OCI-LY1 (cell line): Measurements from ENCODE around the gene FRMD5.

Source experiments
- H2AFZ ChIP-seq: fragments of 200-600 bp; sonication (generic), shearing (Covaris generic); 2 replicates; pipeline ENCODE4 v1.6.0; 2014; ENCODE audit warnings: antibody characterized with exemption, mild to moderate bottlenecking, low read length
- H3F3A ChIP-seq: fragments of 200-600 bp; sonication (generic), shearing (Covaris generic); 2 replicates; pipeline ENCODE4 v1.6.0; 2014; ENCODE audit warnings: mild to moderate bottlenecking, antibody characterized with exemption, low read length, moderate library complexity; ENCODE audit not compliant: insufficient read depth
- H3K27ac ChIP-seq: fragments of 200-600 bp; sonication (generic); 2 replicates; pipeline ENCODE4 v1.5.1; 2014; ENCODE audit warnings: low read length, mixed run types, mild to moderate bottlenecking, low read depth; ENCODE audit not compliant: poor library complexity, severe bottlenecking
- H3K27me3 ChIP-seq: fragments of 200-600 bp; sonication (generic); 2 replicates; pipeline ENCODE4 v1.6.0; 2014; ENCODE audit warnings: antibody characterized with exemption, mild to moderate bottlenecking, low read length, moderate library complexity; ENCODE audit not compliant: insufficient read depth
- H3K36me3 ChIP-seq: fragments of 200-600 bp; sonication (generic); 2 replicates; pipeline ENCODE4 v1.6.1; 2014; ENCODE audit warnings: mild to moderate bottlenecking, antibody characterized with exemption, low read length, moderate library complexity, mixed read lengths; ENCODE audit not compliant: insufficient read depth
- H3K4me1 ChIP-seq: fragments of 200-600 bp; sonication (generic); 2 replicates; pipeline ENCODE4 v1.5.1; 2014; ENCODE audit warnings: mild to moderate bottlenecking, low read length, moderate library complexity; ENCODE audit not compliant: insufficient read depth, severe bottlenecking
- H3K4me2 ChIP-seq: fragments of 200-600 bp; sonication (generic), shearing (Covaris generic); 2 replicates; pipeline ENCODE4 v1.6.1; 2014; ENCODE audit warnings: low read length
- H3K4me3 ChIP-seq: fragments of 200-600 bp; sonication (generic); 2 replicates; pipeline ENCODE4 v1.5.1; 2014; ENCODE audit warnings: low read length, low read depth, mild to moderate bottlenecking, mixed read lengths; ENCODE audit not compliant: poor library complexity, severe bottlenecking
- H3K79me2 ChIP-seq: fragments of 200-600 bp; shearing (Covaris generic); 2 replicates; pipeline ENCODE4 v1.6.1; 2016; ENCODE audit warnings: mixed run types, low read length, mixed read lengths; ENCODE audit not compliant: insufficient read depth
- H3K9ac ChIP-seq: fragments of 200-600 bp; sonication (generic), shearing (Covaris generic); 2 replicates; pipeline ENCODE4 v1.6.1; 2014; ENCODE audit warnings: mild to moderate bottlenecking, low read length, mixed read lengths
- H3K9me2 ChIP-seq: fragments of 200-600 bp; sonication (generic), shearing (Covaris generic); 2 replicates; pipeline ENCODE4 v1.6.1; 2014; ENCODE audit warnings: low read depth, mild to moderate bottlenecking, low read length, mixed read lengths
- H3K9me3 ChIP-seq: fragments of 200-600 bp; shearing (Covaris generic); 2 replicates; pipeline ENCODE4 v1.6.1; 2014; ENCODE audit warnings: low read length, mixed read lengths
- H4K20me1 ChIP-seq: fragments of 200-600 bp; sonication (generic), shearing (Covaris generic); 2 replicates; pipeline ENCODE4 v1.6.0; 2016; ENCODE audit warnings: mild to moderate bottlenecking, low read length; ENCODE audit not compliant: insufficient read depth
- CTCF ChIP-seq: fragments of 200-600 bp; sonication (generic), shearing (Covaris generic); IDR thresholded peaks from 2 replicates; pipeline ENCODE4 v1.5.1; 2017; ENCODE audit warnings: mild to moderate bottlenecking, antibody characterized with exemption, low read length, moderate library complexity, mixed read lengths
- EZH2 ChIP-seq: fragments of 200-600 bp; sonication (generic), shearing (Covaris generic); IDR thresholded peaks from 2 replicates; pipeline ENCODE4 v1.8.0; 2017; ENCODE audit warnings: borderline replicate concordance, mixed run types, mild to moderate bottlenecking, antibody characterized with exemption, low read length, moderate library complexity, mixed read lengths

FRMD5 gene

GRCh38 chr15:44075535-44075934 lies 119.5 kb downstream of the FRMD5 start:
- Histone ChIP-seq H3K9me2 (no peaks in the 10 kb centered on the region), H3K4me2 (no peak overlapping the region), H3K4me3 (no peak overlapping the region), H4K20me1 (no peaks in the 10 kb centered on the region), H3K9ac (no peak overlapping the region), H3K27me3 (no peaks in the 10 kb centered on the region), H3K27ac (no peak overlapping the region), H3F3A (no peaks in the 10 kb centered on the region), H3K4me1 (no peaks in the 10 kb centered on the region), H2AFZ (no peak overlapping the region), H3K79me2 (no peaks in the 10 kb centered on the region), H3K36me3 (no peaks in the 10 kb centered on the region), H3K9me3 (0 out of 2 replicates have a peak, but pooled peaks cover 3% of the 10 kb centered on the region)
- TF ChIP-seq EZH2 (no peak), CTCF (no peak)

- H3K9me2 ChIP-seq, result no peaks in the 10 kb centered on the region
- H3K9ac ChIP-seq, result no peak overlapping the region
- no peak overlapping the region for H3K27ac ChIP-seq
- no peak for TF ChIP-seq EZH2
- TF ChIP-seq CTCF, result no peak
- no peaks in the 10 kb centered on the region for H3K27me3 ChIP-seq
- no peaks in the 10 kb centered on the region for H3K4me1 ChIP-seq
- no peaks in the 10 kb centered on the region for H3K36me3 ChIP-seq
- H4K20me1 ChIP-seq, result no peaks in the 10 kb centered on the region
- H2AFZ ChIP-seq, result no peak overlapping the region
- no peaks in the 10 kb centered on the region for H3K79me2 ChIP-seq
- no peaks in the 10 kb centered on the region for H3K9me3 ChIP-seq
- no peaks in the 10 kb centered on the region for H3F3A ChIP-seq
- H3K4me2 ChIP-seq, result no peak overlapping the region
- H3K4me3 ChIP-seq, result no peak overlapping the region
Observed at GRCh38 chr15:44069489-44069888, 125.6 kb downstream of the FRMD5 start.

- Histone ChIP-seq H3K27me3 (no peaks in the 10 kb centered on the region), H3K9ac (no peak overlapping the region), H3K9me2 (no peaks in the 10 kb centered on the region), H3K79me2 (no peaks in the 10 kb centered on the region), H3F3A (no peaks in the 10 kb centered on the region), H3K4me3 (no peak overlapping the region), H3K36me3 (no peaks in the 10 kb centered on the region), H4K20me1 (no peaks in the 10 kb centered on the region), H3K4me2 (no peak overlapping the region), H3K9me3 (no peaks in the 10 kb centered on the region), H2AFZ (no peak overlapping the region), H3K4me1 (no peaks in the 10 kb centered on the region), H3K27ac (no peak overlapping the region)
- TF ChIP-seq EZH2, result no peak
- TF ChIP-seq CTCF, result no peak
Observed at GRCh38 chr15:44068347-44068746, 126.7 kb downstream of the FRMD5 start.
